ENCODE results near the gene IFNAR1. TPM values are rescaled to one million over a fixed set of nuclear protein-coding genes. Genes with fewer than 3 reads are reported as not detected.

IFNAR1 gene
- total and polyA plus RNA-seq, 3 donors from 2014 or later, result 22.1 to 25.0 (median 22.8) TPM

DNA sequence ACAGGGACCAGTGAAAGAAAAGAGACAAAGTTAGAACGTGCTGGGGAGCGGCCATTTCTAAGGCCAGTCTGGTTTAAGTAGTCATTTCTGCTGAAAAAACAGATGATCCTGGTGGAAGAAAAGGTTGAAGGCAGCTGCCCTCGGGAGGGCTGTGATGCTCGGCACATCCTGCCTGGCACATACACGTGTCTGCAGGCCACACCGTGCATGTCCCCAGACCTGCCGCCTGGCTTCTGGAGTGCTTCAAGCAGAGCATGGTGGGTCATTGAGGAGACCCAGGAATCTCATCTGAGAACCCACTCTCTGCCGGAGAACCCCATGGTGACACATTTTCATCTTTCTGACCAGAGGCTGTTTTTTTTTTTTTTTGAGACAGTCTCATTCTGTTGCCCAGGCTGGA, 32.4 kb downstream of the IFNAR1 start:
- H3K27ac ChIP-seq, result no peak overlapping the region
- 74 to 85% methylated on average over 8 of the region's 8 CpGs for WGBS, 2 donors
- no peak for DNase-seq
- no peaks in the 10 kb centered on the region for H3K9me3 ChIP-seq
- peaks cover 12% of the 10 kb centered on the region for H3K4me1 ChIP-seq
- H3K36me3 ChIP-seq (ENCODE audit: low read depth, missing control alignments), result no peaks in the 10 kb centered on the region
- H3K4me3 ChIP-seq, result no peak overlapping the region
- H3K27me3 ChIP-seq, result no peaks in the 10 kb centered on the region
- TF ChIP-seq, protein P1, sequence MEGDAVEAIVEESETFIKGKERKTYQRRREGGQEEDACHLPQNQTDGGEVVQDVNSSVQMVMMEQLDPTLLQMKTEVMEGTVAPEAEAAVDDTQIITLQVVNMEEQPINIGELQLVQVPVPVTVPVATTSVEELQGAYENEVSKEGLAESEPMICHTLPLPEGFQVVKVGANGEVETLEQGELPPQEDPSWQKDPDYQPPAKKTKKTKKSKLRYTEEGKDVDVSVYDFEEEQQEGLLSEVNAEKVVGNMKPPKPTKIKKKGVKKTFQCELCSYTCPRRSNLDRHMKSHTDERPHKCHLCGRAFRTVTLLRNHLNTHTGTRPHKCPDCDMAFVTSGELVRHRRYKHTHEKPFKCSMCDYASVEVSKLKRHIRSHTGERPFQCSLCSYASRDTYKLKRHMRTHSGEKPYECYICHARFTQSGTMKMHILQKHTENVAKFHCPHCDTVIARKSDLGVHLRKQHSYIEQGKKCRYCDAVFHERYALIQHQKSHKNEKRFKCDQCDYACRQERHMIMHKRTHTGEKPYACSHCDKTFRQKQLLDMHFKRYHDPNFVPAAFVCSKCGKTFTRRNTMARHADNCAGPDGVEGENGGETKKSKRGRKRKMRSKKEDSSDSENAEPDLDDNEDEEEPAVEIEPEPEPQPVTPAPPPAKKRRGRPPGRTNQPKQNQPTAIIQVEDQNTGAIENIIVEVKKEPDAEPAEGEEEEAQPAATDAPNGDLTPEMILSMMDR (IDR thresholded peaks at IDR 0.05), result no peak
- TF ChIP-seq POLR2A (IDR thresholded peaks at IDR 0.05), result no peak
- intact Hi-C loops (cut with DNase I; ENCODE audit: low total_unique reads), result no loop called here

DNA sequence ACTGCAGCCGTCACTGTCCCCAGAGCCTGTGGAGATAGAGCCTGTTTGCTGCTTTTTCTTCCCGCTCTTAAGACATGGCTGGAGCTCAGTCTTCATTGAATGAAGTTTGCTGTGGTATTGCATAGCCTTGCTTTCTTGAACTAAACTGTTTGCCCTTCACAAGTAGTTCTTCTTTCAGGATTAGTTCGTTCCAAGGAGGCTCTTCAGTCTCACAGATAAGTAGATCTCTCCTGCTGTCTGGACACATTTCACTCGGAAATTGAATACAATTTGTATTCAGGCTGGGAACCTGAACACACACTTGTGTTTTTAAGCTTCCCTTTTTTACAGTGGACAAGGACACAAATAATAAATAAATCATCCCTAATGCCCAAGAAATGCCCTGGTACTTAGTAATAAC, 34.7 kb downstream of the IFNAR1 start:
- H3K27ac ChIP-seq, result peak overlapping the region in 1 of 2 donors; percentile 47
- intact Hi-C loops (cut with DNase I; ENCODE audit: low total_unique reads), result no loop called here

DNA sequence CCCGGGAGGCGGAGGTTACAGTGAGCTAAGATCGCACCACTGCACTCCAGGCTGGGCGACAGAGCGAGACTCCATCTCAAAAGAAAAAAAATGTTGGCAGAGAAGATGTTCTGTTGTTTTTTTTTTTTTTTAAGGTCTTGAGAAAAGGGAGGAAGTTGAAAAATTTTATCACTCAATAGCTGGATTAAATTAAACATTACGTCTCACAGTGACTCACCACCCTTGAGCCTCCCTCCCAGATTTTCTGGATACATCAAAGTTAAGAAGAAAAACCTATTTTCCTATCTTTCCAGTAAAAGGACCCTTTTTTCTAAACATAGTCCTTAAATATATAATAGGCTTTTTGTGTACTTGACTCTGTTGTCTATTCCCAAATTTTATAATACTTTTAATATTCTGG, 35.5 kb downstream of the IFNAR1 start:
- no peaks in the 10 kb centered on the region for H3K27me3 ChIP-seq
- H3K36me3 ChIP-seq (ENCODE audit: low read depth, missing control alignments), result no peaks in the 10 kb centered on the region
- no peak for DNase-seq
- no peak for TF ChIP-seq POLR2A (IDR thresholded peaks at IDR 0.05)
- TF ChIP-seq, protein P1 (IDR thresholded peaks at IDR 0.05), result no peak
- peak overlapping the region; percentile 16 to 36 for H3K27ac ChIP-seq
- H3K4me1 ChIP-seq, result peaks cover 13% of the 10 kb centered on the region
- no peak overlapping the region for H3K4me3 ChIP-seq
- 47 to 50% methylated on average over 6 of the region's 6 CpGs for WGBS, 2 donors
- H3K9me3 ChIP-seq, result no peaks in the 10 kb centered on the region
- intact Hi-C loops (cut with DNase I; ENCODE audit: low total_unique reads), result no loop called here

More for the DNA sequence above, 34.7 kb downstream of the IFNAR1 start:
- no peak for DNase-seq
- Histone ChIP-seq H3K4me1 (peaks cover 13% of the 10 kb centered on the region), H3K27me3 (no peaks in the 10 kb centered on the region), H3K36me3 (ENCODE audit: low read depth, missing control alignments) (no peaks in the 10 kb centered on the region), H3K9me3 (no peaks in the 10 kb centered on the region), H3K4me3 (no peak overlapping the region)
- TF ChIP-seq, protein P1 (IDR thresholded peaks at IDR 0.05), result no peak
- no peak for TF ChIP-seq POLR2A (IDR thresholded peaks at IDR 0.05)
- WGBS, 2 donors, result 45 to 69% methylated on average over 4 of the region's 4 CpGs

DNA sequence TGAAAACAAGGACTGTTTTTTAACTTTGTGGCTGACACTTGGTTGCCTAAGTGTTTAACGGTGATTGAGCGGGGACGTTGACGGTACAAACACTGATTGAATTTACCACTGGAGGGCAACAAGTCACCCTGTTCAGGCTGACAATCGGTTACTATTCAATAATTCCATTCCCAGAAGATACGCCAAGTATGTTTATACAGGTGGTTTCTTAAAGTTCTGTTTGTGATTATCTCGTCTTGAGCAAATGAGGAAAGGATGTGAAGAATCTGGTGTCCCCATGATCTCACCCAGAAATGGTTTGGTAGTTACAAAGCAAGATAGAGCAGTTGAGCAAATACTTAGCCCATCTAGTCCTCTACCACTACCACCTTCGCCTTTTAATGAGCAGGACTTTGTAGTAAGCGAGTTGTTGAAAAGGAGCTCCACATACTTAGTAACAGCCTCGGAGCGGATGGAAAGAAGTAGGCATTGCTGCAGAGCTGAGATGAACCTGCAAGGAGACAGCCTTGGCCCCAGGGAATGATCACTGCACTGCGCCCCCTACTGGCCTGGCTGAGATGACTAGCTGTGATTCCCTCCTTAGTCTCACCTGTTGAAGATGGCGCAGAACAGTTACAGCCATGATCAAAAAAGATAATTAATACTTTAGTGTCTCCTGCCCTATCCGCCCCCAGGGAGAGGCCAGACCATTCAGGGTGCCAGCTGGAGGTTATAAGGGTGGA, 36.3 kb downstream of the IFNAR1 start:
- peak; percentile 90 for DNase-seq
- Histone ChIP-seq H3K4me3 (no peak overlapping the region), H3K36me3 (ENCODE audit: low read depth, missing control alignments) (no peaks in the 10 kb centered on the region), H3K27ac (peak overlapping the region; percentile 16 to 36), H3K27me3 (no peaks in the 10 kb centered on the region), H3K4me1 (peaks cover 13% of the 10 kb centered on the region), H3K9me3 (no peaks in the 10 kb centered on the region)
- intact Hi-C loops (cut with DNase I; ENCODE audit: low total_unique reads), result no loop called here
- WGBS, 2 donors, result 22 to 23% methylated on average over 14 of the region's 14 CpGs
- TF ChIP-seq, protein P1 (IDR thresholded peaks at IDR 0.05), result peak; percentile 82 to 87 (median 84)
- TF ChIP-seq POLR2A (IDR thresholded peaks at IDR 0.05), result no peak

Data from testis (tissue), 3 donors.